Astrocyte of the spinal cord (primary cell): ENCODE results near the gene SYTL2.

Experiments
- DNase-seq: peaks from one replicate; pipeline ENCODE4 v3.0.0; 2011; ENCODE audit warnings: low read depth, low spot score
- H3K4me3 ChIP-seq: 2 replicates; pipeline ENCODE4 v1.5.1; 2011; ENCODE audit warnings: low read depth, mild to moderate bottlenecking, low read length, moderate library complexity
- CTCF ChIP-seq: IDR thresholded peaks from 2 replicates; pipeline ENCODE4 v1.5.1; 2012; ENCODE audit warnings: low read depth, mild to moderate bottlenecking, low read length, inconsistent platforms
- in situ Hi-C: cut with HindIII; loops from 2 replicates; pipeline ENCODE4 v1.10.0; 2017; ENCODE audit warnings: low sequenced_read_pairs

Gene SYTL2

GRCh38 chr11:85826116-85826855, 15.3 kb upstream of the SYTL2 start:
- DNase-seq: peak; percentile 39
- TF ChIP-seq CTCF: peak; percentile 66
- in situ Hi-C loops: no loop called here
- H3K4me3 ChIP-seq: no peak overlapping the region

- TF ChIP-seq CTCF: no peak
- H3K4me3 ChIP-seq: no peak overlapping the region
- in situ Hi-C loops: no loop called here
- DNase-seq: no peak
Observed at GRCh38 chr11:85825616-85826015, 14.7 kb upstream of the SYTL2 start.

GRCh38 chr11:85823816-85824215, 12.9 kb upstream of the SYTL2 start:
- in situ Hi-C loops: no loop called here
- H3K4me3 ChIP-seq: no peak overlapping the region
- no peak for DNase-seq
- TF ChIP-seq CTCF: no peak

- no peak for TF ChIP-seq CTCF
- H3K4me3 ChIP-seq: no peak overlapping the region
- DNase-seq: peak; percentile 70
- in situ Hi-C loops: no loop called here
Observed at GRCh38 chr11:85822814-85823213, 11.9 kb upstream of the SYTL2 start.

GRCh38 chr11:85821636-85822035, 10.7 kb upstream of the SYTL2 start:
- in situ Hi-C loops: no loop called here
- no peak for TF ChIP-seq CTCF
- no peak overlapping the region for H3K4me3 ChIP-seq
- peak; percentile 54 for DNase-seq

GRCh38 chr11:85819441-85819840, 8.5 kb upstream of the SYTL2 start:
- TF ChIP-seq CTCF: no peak
- no peak overlapping the region for H3K4me3 ChIP-seq
- no peak for DNase-seq
- in situ Hi-C loops: no loop called here
